H1 (cell line): ENCODE results near the gene OR8B12. TPM values are rescaled to one million over a fixed set of nuclear protein-coding genes. Genes with fewer than 3 reads are reported as not detected.

ENCODE experiments used
- CTCF ChIA-PET: fragments of 300-600 bp; sonication (Branson Sonifier 250); formaldehyde crosslinking; loops from one replicate; lab custom pipeline; 2021; ENCODE audit not compliant: partially characterized antibody; lab: Charles Lee
- POLR2A ChIA-PET: fragments of 300-600 bp; sonication (Branson Sonifier 250); formaldehyde crosslinking; loops from one replicate; lab custom pipeline; 2021; ENCODE audit warnings: inconsistent platforms; ENCODE audit not compliant: partially characterized antibody; lab: Charles Lee
- DNase-seq, 2 experiments: peaks; one replicate each; pipeline versions ENCODE4 v3.0.0 to v3.0.0-alpha.2; 2010 to 2022; ENCODE audit warnings: low spot score in 2 of 2, low read depth in 1 of 2, mixed read lengths in 1 of 2
- FAIRE-seq: peaks from 2 replicates; lab custom pipeline; 2011; peaks lifted over from hg19 to GRCh38; lab: Jason Lieb, UNC
- H2AFZ ChIP-seq: 2 replicates; pipeline ENCODE4 v1.8.1; 2012; ENCODE audit warnings: low read length, inconsistent platforms
- H2AK5ac ChIP-seq: 2 replicates; pipeline ENCODE4 v1.6.1; 2013; ENCODE audit warnings: low read depth, low read length
- H2BK120ac ChIP-seq: replicated peaks from 2 replicates; pipeline ENCODE3; 2013; ENCODE audit warnings: low read depth, low read length, inconsistent platforms
- H2BK12ac ChIP-seq: 2 replicates; pipeline ENCODE4 v1.6.1; 2013; ENCODE audit warnings: low read depth, low read length
- H2BK15ac ChIP-seq: 2 replicates; pipeline ENCODE4 v1.6.1; 2013; ENCODE audit warnings: low read length
- H2BK20ac ChIP-seq: 2 replicates; pipeline ENCODE4 v1.6.1; 2013; ENCODE audit warnings: low read length
- H2BK5ac ChIP-seq: 2 replicates; pipeline ENCODE4 v1.6.1; 2013; ENCODE audit warnings: low read depth, low read length
- H3K14ac ChIP-seq: 2 replicates; pipeline ENCODE4 v1.6.1; 2013; ENCODE audit warnings: inconsistent platforms; ENCODE audit not compliant: insufficient read length
- H3K18ac ChIP-seq: 2 replicates; pipeline ENCODE4 v1.6.1; 2013; ENCODE audit warnings: low read length; ENCODE audit errors: extremely low read depth
- H3K23ac ChIP-seq: 2 replicates; pipeline ENCODE4 v1.6.1; 2013; ENCODE audit warnings: inconsistent platforms; ENCODE audit not compliant: insufficient read length
- H3K23me2 ChIP-seq: 2 replicates; pipeline ENCODE4 v1.6.1; 2013; ENCODE audit warnings: low read depth, low read length
- H3K27ac ChIP-seq: 2 replicates; pipeline ENCODE4 v1.6.1; 2011; ENCODE audit warnings: low read depth, low read length, inconsistent platforms
- H3K27me3 ChIP-seq, 4 experiments: replicated peaks in 1 of 4; 1 replicate in 1 of 4; 2 replicates in 3 of 4; pipeline versions ENCODE4 v1.6.1 to v1.8.1; 2011 to 2013; ENCODE audit warnings: low read length in 3 of 4, mild to moderate bottlenecking in 3 of 4, inconsistent platforms in 2 of 4, mixed read lengths in 2 of 4, moderate library complexity in 1 of 4; ENCODE audit not compliant: control insufficient read depth in 3 of 4, insufficient read depth in 3 of 4; ENCODE audit errors: extremely low read depth in 1 of 4
- H3K36me3 ChIP-seq, 4 experiments: 2 replicates each; pipeline versions ENCODE4 v1.6.1 to v1.8.1; 2011 to 2013; ENCODE audit warnings: mild to moderate bottlenecking in 4 of 4, low read length in 3 of 4, moderate library complexity in 2 of 4, control low read depth in 1 of 4, inconsistent platforms in 1 of 4; ENCODE audit not compliant: insufficient read depth in 4 of 4, control insufficient read depth in 2 of 4
- H3K4ac ChIP-seq: replicated peaks from 2 replicates; pipeline ENCODE3; 2013; ENCODE audit warnings: low read length, low read depth, mixed read lengths, inconsistent platforms; ENCODE audit not compliant: insufficient read length
- H3K4me1 ChIP-seq, 4 experiments: replicated peaks in 1 of 4; 1 replicate in 1 of 4; 2 replicates in 3 of 4; pipeline versions ENCODE4 v1.6.1 to v1.8.1; 2011 to 2013; ENCODE audit warnings: low read length in 3 of 4, inconsistent platforms in 2 of 4, mixed read lengths in 1 of 4; ENCODE audit not compliant: insufficient read depth in 4 of 4, control insufficient read depth in 3 of 4
- H3K4me2 ChIP-seq, 2 experiments: 2 replicates each; pipeline versions ENCODE4 v1.6.1 to v1.8.1; 2011 to 2013; ENCODE audit warnings: low read depth in 2 of 2, low read length in 2 of 2, control low read depth in 1 of 2, inconsistent platforms in 1 of 2, mild to moderate bottlenecking in 1 of 2; ENCODE audit not compliant: insufficient read depth in 1 of 2
- H3K4me3 ChIP-seq, 4 experiments: fragments of 200-600, 300-600 bp in 1 of 4; sonication (generic), shearing (Covaris generic), sonication (Bioruptor Twin) in 1 of 4; 2 replicates each; pipeline versions ENCODE4 v1.5.1 to v1.8.1; 2011 to 2016; ENCODE audit warnings: low read length in 4 of 4, low read depth in 3 of 4, control low read depth in 2 of 4, inconsistent platforms in 2 of 4, mild to moderate bottlenecking in 2 of 4, mixed read lengths in 1 of 4, moderate library complexity in 1 of 4; ENCODE audit not compliant: insufficient read depth in 2 of 4; ENCODE audit errors: extremely low read depth in 1 of 4
- H3K56ac ChIP-seq: replicated peaks from 2 replicates; pipeline ENCODE3; 2013; ENCODE audit warnings: low read depth, mild to moderate bottlenecking, mixed read lengths, low read length, inconsistent platforms; ENCODE audit not compliant: insufficient read length
- H3K79me1 ChIP-seq: 2 replicates; pipeline ENCODE4 v1.6.1; 2013; ENCODE audit warnings: low read depth, low read length, control low read depth
- H3K79me2 ChIP-seq, 2 experiments: 2 replicates each; pipeline versions ENCODE4 v1.6.1 to v1.8.1; 2012 to 2013; ENCODE audit warnings: low read length in 2 of 2, mild to moderate bottlenecking in 2 of 2, inconsistent platforms in 1 of 2; ENCODE audit not compliant: insufficient read depth in 2 of 2, control insufficient read depth in 1 of 2
- H3K9ac ChIP-seq, 4 experiments: replicated peaks in 1 of 4; 1 replicate in 1 of 4; 2 replicates in 3 of 4; pipeline versions ENCODE4 v1.6.1 to v1.8.1; 2011 to 2013; ENCODE audit warnings: low read depth in 3 of 4, low read length in 3 of 4, control low read depth in 2 of 4, mild to moderate bottlenecking in 2 of 4, moderate library complexity in 2 of 4, inconsistent platforms in 1 of 4; ENCODE audit errors: extremely low read depth in 1 of 4
- H3K9me3 ChIP-seq, 2 experiments: 2 replicates each; pipeline versions ENCODE4 v1.6.1 to v1.8.1; 2012 to 2013; ENCODE audit warnings: mild to moderate bottlenecking in 2 of 2, moderate library complexity in 2 of 2, control low read depth in 1 of 2, inconsistent platforms in 1 of 2, low read depth in 1 of 2, low read length in 1 of 2, mixed read lengths in 1 of 2; ENCODE audit not compliant: insufficient read depth in 2 of 2
- H4K20me1 ChIP-seq, 2 experiments: replicated peaks in 1 of 2; 2 replicates each; pipeline versions ENCODE3 to v1.8.1; 2011 to 2013; ENCODE audit warnings: inconsistent platforms in 2 of 2, low read length in 2 of 2, mild to moderate bottlenecking in 1 of 2; ENCODE audit not compliant: insufficient read depth in 2 of 2, control insufficient read depth in 1 of 2
- H4K5ac ChIP-seq: 2 replicates; pipeline ENCODE4 v1.6.1; 2013; ENCODE audit warnings: low read length, low read depth, mixed read lengths, inconsistent platforms; ENCODE audit not compliant: insufficient read length
- H4K8ac ChIP-seq: 2 replicates; pipeline ENCODE4 v1.8.0; 2013; ENCODE audit warnings: mild to moderate bottlenecking, moderate library complexity, low read length, inconsistent platforms; ENCODE audit not compliant: insufficient read depth; ENCODE audit errors: extremely low read depth
- H4K91ac ChIP-seq: replicated peaks from 2 replicates; pipeline ENCODE3; 2013; ENCODE audit warnings: low read length, mixed read lengths, inconsistent platforms; ENCODE audit not compliant: insufficient read length
- JUND ChIP-seq: IDR thresholded peaks from 2 replicates; pipeline ENCODE4 v1.6.1; 2011; ENCODE audit warnings: mild to moderate bottlenecking, improper control_type of control experiment, low read length
- WGBS, 2 experiments: shearing (Covaris generic) in 1 of 2; methylation state at CpG; one replicate each; pipeline versions ENCODE4 v1.1.6 to v1.1.7; 2013 to 2015; ENCODE audit warnings: low lambda C conversion rate in 2 of 2, mixed read lengths in 2 of 2, inconsistent platforms in 1 of 2, low coverage in 1 of 2, missing lambda C conversion rate in 1 of 2; ENCODE audit not compliant: insufficient replicate concordance in 2 of 2, insufficient coverage in 1 of 2, insufficient read length in 1 of 2; ENCODE audit errors: extremely low coverage in 1 of 2, missing lambda C conversion rate in 1 of 2; 5-methylcytosine and 5-hydroxymethylcytosine counted together
- polyA plus RNA-seq, 7 experiments: library from polyadenylated mRNA; depleted of rRNA in 3 of 7; stranded (reverse) in 5 of 7; unstranded in 2 of 7; fragments of >200 nt in 5 of 7; fragments of 200-250 nt in 2 of 7; gene quantifications; 1 replicate in 5 of 7; 2 replicates in 1 of 7; 4 replicates in 1 of 7; pipeline versions ENCODE4 v1.2.1 to v1.2.3, GENCODE V29; 2011 to 2013; ENCODE audit warnings: missing spikeins in 2 of 7, mixed read lengths in 2 of 7
- total RNA-seq: library from RNA; stranded (reverse); fragmentation: NEBNext Ultra II Directional; extraction: Animal tissue kit (Norgen Biotek cat#: 25700); gene quantifications from 2 replicates; pipeline ENCODE4 v1.2.1, GENCODE V29; 2021

OR8B12 gene
- total and polyA plus RNA-seq, 2 of the 8 experiments (the other 6 are each of a cell fraction or from before 2014, with no cell fraction given) = not detected

DNA sequence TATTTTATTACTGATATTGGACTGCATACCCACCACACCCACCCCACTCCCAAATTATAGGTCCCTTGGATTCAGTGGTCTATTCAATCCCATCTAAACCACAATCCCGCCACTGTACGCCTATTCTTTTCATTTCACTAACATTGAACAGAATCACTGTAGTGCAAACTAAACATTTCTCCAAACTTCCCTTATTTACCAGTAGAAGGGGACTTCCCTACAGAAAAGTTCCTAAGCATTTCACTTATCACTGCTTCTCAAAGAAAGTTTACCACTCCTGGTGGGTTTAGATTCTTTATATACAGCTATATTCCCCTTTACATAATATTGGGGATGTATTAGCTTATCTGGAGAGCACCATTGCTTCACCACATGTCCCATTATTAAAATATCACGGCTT, 29.3 kb downstream of the OR8B12 start:
- Histone ChIP-seq H3K4me2 (no peak overlapping the region), H3K79me1 (no peaks in the 10 kb centered on the region), H2BK20ac (no peak overlapping the region), H3K23ac (no peak overlapping the region), H3K27ac (no peak overlapping the region), H4K8ac (no peak overlapping the region), H3K4me3 (no peak overlapping the region), H2BK15ac (no peak overlapping the region), H2AK5ac (no peak overlapping the region), H2BK5ac (no peak overlapping the region), H3K18ac (no peak overlapping the region), H3K9me3 (no peaks in the 10 kb centered on the region), H3K4ac (no peak overlapping the region), H3K56ac (no peak overlapping the region), H3K4me1 (no peaks in the 10 kb centered on the region), H4K20me1 (no peaks in the 10 kb centered on the region), H2BK120ac (no peak overlapping the region), H4K5ac (no peak overlapping the region), H3K79me2 (no peaks in the 10 kb centered on the region), H3K9ac (no peak overlapping the region), H3K14ac (no peak overlapping the region), H3K27me3 (no peaks in the 10 kb centered on the region; a peak in 1 of 7 replicates), H3K23me2 (no peaks in the 10 kb centered on the region), H4K91ac (no peak overlapping the region), H2BK12ac (no peak overlapping the region), H2AFZ (no peak overlapping the region), H3K36me3 (no peaks in the 10 kb centered on the region)
- CTCF ChIA-PET = interaction anchor here (0.6 to 1.3 kb wide), 3 partner anchors 22 to 321 kb away, joined by 3 to 6 read pairs (median 3); no protein-coding TSS in a partner anchor
- FAIRE-seq (no peak), DNase-seq (no peak)
- TF ChIP-seq JUND = no peak
- WGBS, 2 experiments = 93% methylated on average over 3 of the region's 3 CpGs; no CpG with 5 or more reads in 1 of the 2 experiments
- POLR2A ChIA-PET = no interaction called here
